LNCAP (cell line): ENCODE results near the gene RERE.

ENCODE experiments used
- TF ChIP-seq, protein P1 (sequence below): fragments of 450-650 bp; IDR thresholded peaks from 2 replicates; pipeline ENCODE4 v1.5.1; 2017; ENCODE audit warnings: mild to moderate bottlenecking

RERE gene

DNA sequence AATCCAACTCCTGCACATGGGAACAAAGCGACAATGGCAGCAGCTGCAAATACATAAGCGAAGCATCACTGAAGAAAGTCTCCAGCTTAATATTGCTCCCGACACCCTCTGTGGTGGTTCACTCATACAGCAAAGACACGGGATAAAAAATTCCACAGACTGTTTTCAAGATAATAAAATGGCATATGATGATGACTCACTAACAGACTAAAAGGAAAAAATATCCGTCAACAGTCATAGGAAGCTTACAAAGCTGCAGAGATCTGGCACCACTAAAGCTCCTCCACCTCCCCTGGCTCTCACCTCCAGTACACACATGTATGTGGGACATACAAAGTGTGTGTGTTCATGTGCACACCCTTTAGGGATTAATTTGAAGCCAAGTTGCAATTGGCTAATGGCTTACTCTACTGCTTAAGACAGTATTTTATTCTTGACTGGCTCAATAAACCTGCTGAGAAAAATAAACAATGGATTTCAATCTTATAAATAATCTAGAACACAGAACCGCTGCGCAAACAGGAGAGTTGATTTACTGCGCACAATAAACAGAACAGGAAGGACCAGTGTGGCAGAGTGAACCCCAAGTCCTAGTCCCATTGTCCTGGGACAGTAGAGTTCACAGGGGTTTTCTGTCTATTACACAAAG is 405.1 kb downstream of the RERE start:
- TF ChIP-seq, protein P1, sequence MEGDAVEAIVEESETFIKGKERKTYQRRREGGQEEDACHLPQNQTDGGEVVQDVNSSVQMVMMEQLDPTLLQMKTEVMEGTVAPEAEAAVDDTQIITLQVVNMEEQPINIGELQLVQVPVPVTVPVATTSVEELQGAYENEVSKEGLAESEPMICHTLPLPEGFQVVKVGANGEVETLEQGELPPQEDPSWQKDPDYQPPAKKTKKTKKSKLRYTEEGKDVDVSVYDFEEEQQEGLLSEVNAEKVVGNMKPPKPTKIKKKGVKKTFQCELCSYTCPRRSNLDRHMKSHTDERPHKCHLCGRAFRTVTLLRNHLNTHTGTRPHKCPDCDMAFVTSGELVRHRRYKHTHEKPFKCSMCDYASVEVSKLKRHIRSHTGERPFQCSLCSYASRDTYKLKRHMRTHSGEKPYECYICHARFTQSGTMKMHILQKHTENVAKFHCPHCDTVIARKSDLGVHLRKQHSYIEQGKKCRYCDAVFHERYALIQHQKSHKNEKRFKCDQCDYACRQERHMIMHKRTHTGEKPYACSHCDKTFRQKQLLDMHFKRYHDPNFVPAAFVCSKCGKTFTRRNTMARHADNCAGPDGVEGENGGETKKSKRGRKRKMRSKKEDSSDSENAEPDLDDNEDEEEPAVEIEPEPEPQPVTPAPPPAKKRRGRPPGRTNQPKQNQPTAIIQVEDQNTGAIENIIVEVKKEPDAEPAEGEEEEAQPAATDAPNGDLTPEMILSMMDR: no peak

DNA sequence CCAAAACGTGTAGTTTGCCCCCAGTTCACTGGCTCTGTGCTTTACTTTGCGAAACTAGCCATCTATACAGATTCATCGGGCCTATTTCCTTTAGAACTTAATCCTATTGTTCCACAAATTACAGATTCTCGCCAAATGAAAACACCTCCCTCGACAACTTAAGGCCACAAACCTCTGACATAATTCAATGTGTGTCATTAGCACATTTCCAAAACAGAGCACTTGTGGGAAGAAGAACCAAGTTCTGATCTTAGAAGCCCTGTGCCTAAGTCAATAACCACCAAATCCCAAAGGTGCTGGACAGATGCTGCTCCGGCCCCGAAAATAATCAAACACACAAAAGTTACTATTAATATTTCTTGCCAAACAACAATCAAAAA is 405.6 kb downstream of the RERE start:
- TF ChIP-seq, protein P1: no peak

DNA sequence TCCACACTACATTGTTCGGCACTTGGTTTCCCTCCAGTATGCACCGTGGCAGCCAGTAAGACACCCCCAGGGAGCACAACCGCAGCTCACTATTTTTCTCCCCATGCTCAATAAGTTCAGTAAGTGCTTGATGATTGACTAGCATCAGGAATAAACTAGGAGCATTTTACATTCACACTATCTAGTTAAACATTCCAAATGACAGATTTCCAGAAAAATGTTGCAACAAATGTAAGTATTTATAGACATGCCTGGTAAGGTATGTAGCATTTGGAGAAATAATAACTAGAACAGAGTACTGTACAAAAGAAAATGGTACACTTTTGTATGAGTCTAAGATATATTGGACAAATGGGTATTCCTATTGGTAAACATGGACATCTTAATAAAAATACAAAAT is 406.6 kb downstream of the RERE start:
- TF ChIP-seq, protein P1: no peak

DNA sequence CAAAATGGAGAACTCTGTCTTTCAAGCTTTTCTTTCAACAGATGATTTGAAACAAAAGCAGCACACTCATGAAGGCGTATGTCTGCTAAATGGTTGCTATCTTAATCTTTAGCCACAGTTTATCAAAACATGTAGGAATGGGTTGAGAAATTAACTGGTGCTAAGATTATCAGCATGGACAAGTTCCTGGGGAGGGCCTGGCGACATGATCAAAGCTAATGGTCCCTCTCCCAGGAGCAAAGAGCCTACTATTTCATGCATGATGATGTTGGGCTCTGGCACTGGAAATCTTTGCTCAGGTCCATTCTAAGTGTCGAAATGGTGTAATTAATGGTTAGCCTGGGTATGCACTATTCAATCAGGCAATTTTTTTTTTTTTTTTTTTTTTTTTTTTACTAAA is 407.8 kb downstream of the RERE start:
- TF ChIP-seq, protein P1: no peak

DNA sequence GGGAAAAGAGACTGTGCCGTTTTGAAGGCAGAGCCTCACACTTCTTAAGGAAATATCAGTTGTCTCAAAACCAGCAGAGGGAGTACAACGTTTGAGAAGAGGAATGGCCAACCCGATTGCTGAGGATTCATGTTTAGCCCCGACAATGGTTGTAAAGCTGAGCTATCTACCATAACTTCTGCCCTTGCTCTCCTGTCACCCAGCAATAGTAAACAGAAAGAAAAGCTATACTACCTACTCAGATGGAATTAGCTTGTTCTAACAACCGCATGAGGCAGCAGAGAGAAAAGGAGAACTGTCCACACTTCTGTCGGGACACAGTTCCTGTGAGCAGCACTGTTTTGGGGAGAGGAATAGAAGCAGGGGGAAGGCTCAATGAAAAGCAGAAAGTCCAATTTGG is 408.3 kb downstream of the RERE start:
- TF ChIP-seq, protein P1: peak; percentile 52; the same call in 1 of the 2 replicates

DNA sequence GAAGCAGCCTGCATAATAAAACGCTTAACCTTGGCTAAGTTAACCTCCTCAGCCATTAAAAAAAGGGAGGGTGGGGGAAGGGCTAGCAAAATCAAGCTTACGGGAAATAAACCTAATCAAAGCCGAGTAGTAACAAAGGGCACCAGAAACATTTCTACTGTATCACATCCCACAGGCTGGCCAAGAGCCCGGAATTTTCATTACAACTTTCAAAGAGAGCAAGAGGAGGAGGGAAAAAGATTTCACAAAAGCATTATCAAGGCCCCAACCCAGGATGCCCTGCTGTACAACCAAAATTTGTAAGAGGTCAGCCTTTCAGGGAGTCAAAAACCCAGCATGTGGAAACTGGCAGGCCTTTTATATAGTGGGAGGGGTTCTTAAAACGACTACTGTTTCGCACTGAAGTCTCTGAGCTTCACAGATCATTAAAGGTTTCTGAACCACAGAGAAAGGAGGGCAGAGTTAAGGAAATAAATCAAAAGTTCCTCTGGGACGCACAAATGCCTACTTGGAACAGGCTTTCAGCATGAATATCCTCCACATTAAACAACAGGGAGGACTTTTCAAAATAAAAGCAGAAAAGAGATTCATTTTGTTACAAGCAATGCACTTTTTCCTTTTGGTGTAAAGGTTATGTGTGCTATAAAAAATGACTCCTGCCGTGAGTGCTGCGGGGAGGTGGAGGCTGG is 409.1 kb downstream of the RERE start:
- TF ChIP-seq, protein P1: no peak

DNA sequence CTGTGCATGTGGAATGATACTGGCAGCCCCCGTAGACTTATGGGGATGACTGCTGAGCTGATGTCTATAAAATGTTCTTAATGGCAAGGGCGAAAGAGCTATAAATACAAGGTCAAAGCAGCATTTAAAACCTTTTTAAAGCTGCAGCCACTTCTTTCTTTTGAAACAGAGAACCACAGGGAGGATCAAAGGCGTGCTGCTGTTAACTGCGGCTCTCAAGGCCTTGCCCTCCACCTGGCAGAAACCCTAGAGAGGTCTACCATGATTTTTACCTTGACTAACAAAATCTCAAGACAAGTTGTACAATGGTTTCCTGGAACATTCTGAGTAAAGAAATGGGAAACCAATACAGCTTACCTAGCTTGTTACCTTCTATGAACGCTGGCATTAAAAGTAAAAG is 409.8 kb downstream of the RERE start:
- TF ChIP-seq, protein P1: no peak

DNA sequence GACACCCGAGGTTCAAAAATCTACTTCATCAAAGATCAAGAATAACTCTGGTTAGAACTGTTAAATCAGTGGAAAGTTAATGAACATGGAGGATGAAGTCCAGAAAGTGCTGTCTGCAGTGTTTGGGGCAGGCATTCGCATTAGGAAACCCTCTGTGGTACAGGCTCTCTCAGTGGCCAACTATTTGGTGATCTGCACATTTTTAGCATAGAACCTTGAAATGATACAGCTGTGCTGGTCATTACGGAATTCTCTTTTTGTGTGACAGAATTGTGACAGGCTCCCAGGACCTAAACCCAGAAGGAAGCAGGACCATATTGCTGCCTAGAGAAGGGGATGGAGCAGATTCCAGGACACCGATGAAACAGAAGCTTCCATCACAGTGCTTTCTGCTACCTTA is 410.5 kb downstream of the RERE start:
- TF ChIP-seq, protein P1: no peak
